OCI-LY1 (cell line): Measurements from ENCODE around the gene FAM219B.

Experiments
- CTCF ChIP-seq: fragments of 200-600 bp; sonication (generic), shearing (Covaris generic); IDR thresholded peaks from 2 replicates; pipeline ENCODE4 v1.5.1; 2017; ENCODE audit warnings: mild to moderate bottlenecking, antibody characterized with exemption, low read length, moderate library complexity, mixed read lengths
- EZH2 ChIP-seq: fragments of 200-600 bp; sonication (generic), shearing (Covaris generic); IDR thresholded peaks from 2 replicates; pipeline ENCODE4 v1.8.0; 2017; ENCODE audit warnings: borderline replicate concordance, mixed run types, mild to moderate bottlenecking, antibody characterized with exemption, low read length, moderate library complexity, mixed read lengths

GRCh38 chr15:74868059-74868458 is 38.6 kb downstream of the FAM219B start:
- TF ChIP-seq CTCF (no peak), EZH2 (no peak)
